Lower lobe of right lung (tissue), 2 donors: Measurements from ENCODE around the gene SGTA. TPM values are rescaled to one million over a fixed set of nuclear protein-coding genes. Genes with fewer than 3 reads are reported as not detected.

Source experiments
- ATAC-seq, 2 donors: fragments of 200-7000 bp; cut with Tn5 transposase; one replicate each; pipeline ENCODE4 v1.9.1; 2020 to 2022; ENCODE audit warnings: mild to moderate bottlenecking in 2 of 2, moderate library complexity in 2 of 2
- DNase-seq: peaks from one replicate; pipeline ENCODE4 v3.0.0-alpha.2; 2020
- H3K27ac ChIP-seq: fragments of 200-600 bp; one replicate; pipeline ENCODE4 v1.8.0; 2022
- H3K27me3 ChIP-seq: fragments of 200-600 bp; one replicate; pipeline ENCODE4 v1.8.0; 2022; ENCODE audit warnings: low read depth
- H3K36me3 ChIP-seq: fragments of 200-600 bp; one replicate; pipeline ENCODE4 v1.8.0; 2022; ENCODE audit warnings: mild to moderate bottlenecking
- H3K4me1 ChIP-seq: fragments of 200-600 bp; one replicate; pipeline ENCODE4 v1.8.0; 2022
- H3K4me3 ChIP-seq: fragments of 200-600 bp; one replicate; pipeline ENCODE4 v1.8.0; 2022; ENCODE audit warnings: mild to moderate bottlenecking
- H3K9me3 ChIP-seq: fragments of 200-600 bp; one replicate; pipeline ENCODE4 v1.8.0; 2022
- intact Hi-C: fragments of 100-400 bp; cut with DNase I; formaldehyde crosslinking; loops from one replicate; pipeline ENCODE4 v1.11.0; 2022
- total RNA-seq: library from RNA; stranded (reverse); fragmentation: NEBNext Ultra II Directional; extraction: Animal tissue kit (Norgen Biotek cat#: 25700); gene quantifications from one replicate; pipeline ENCODE4 v1.2.1, GENCODE V29; 2021
- TF ChIP-seq, protein P1 (sequence below): fragments of 200-600 bp; IDR thresholded peaks from one replicate; pipeline ENCODE4 v1.8.0; 2022; ENCODE audit warnings: antibody characterized with exemption, mild to moderate bottlenecking
- donor health status: DM: no; HTN: yes; CAD: no; lungs with severe emphysema.

Gene SGTA
- total RNA-seq, 1 donor from 2014 or later = 41.6 TPM

GRCh38 chr19:2726160-2726855 is 56.8 kb downstream of the SGTA start:
- TF ChIP-seq, protein P1, sequence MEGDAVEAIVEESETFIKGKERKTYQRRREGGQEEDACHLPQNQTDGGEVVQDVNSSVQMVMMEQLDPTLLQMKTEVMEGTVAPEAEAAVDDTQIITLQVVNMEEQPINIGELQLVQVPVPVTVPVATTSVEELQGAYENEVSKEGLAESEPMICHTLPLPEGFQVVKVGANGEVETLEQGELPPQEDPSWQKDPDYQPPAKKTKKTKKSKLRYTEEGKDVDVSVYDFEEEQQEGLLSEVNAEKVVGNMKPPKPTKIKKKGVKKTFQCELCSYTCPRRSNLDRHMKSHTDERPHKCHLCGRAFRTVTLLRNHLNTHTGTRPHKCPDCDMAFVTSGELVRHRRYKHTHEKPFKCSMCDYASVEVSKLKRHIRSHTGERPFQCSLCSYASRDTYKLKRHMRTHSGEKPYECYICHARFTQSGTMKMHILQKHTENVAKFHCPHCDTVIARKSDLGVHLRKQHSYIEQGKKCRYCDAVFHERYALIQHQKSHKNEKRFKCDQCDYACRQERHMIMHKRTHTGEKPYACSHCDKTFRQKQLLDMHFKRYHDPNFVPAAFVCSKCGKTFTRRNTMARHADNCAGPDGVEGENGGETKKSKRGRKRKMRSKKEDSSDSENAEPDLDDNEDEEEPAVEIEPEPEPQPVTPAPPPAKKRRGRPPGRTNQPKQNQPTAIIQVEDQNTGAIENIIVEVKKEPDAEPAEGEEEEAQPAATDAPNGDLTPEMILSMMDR = no peak
- DNase-seq = no peak
- H3K27ac ChIP-seq = no peak overlapping the region
- H3K36me3 ChIP-seq = no peaks in the 10 kb centered on the region
- H3K4me1 ChIP-seq = peaks cover 9% of the 10 kb centered on the region
- ATAC-seq = no peak
- intact Hi-C loops = no loop called here
- H3K9me3 ChIP-seq = no peaks in the 10 kb centered on the region
- H3K27me3 ChIP-seq = peaks cover 48% of the 10 kb centered on the region
- H3K4me3 ChIP-seq = no peak overlapping the region

- intact Hi-C loops = no loop called here
- no peak for ATAC-seq
- Histone ChIP-seq H3K27me3 (peaks cover 61% of the 10 kb centered on the region), H3K27ac (no peak overlapping the region), H3K36me3 (no peaks in the 10 kb centered on the region), H3K4me3 (no peak overlapping the region), H3K9me3 (no peaks in the 10 kb centered on the region), H3K4me1 (peaks cover 9% of the 10 kb centered on the region)
- no peak for DNase-seq
- TF ChIP-seq, protein P1 = no peak
Observed at GRCh38 chr19:2724148-2724557, 58.9 kb downstream of the SGTA start.

DNA sequence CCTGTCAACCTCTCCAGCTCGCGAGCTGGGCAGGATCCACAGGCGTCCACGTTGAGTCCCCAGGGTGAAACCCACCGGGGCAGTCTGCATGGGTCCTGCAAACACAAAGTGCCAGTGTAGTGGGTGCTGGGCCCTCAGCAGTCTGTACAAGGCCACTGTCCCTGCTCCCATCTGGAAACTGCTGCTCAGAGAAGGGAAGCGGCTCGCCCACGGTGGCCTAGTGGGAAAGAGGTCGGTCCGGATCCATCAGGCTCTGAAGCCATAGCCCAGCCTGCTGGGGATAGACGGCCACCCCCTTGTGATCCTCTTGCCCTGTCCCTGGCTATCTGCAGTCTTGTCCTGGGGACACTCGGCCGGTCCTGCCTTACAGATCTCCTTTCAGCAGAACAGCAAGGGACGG is 59.3 kb downstream of the SGTA start:
- Histone ChIP-seq H3K36me3 (no peaks in the 10 kb centered on the region), H3K4me1 (peaks cover 9% of the 10 kb centered on the region), H3K9me3 (no peaks in the 10 kb centered on the region), H3K27me3 (peaks cover 65% of the 10 kb centered on the region), H3K27ac (no peak overlapping the region), H3K4me3 (no peak overlapping the region)
- ATAC-seq = no peak
- TF ChIP-seq, protein P1 = no peak
- no peak for DNase-seq
- intact Hi-C loops = no loop called here

DNA sequence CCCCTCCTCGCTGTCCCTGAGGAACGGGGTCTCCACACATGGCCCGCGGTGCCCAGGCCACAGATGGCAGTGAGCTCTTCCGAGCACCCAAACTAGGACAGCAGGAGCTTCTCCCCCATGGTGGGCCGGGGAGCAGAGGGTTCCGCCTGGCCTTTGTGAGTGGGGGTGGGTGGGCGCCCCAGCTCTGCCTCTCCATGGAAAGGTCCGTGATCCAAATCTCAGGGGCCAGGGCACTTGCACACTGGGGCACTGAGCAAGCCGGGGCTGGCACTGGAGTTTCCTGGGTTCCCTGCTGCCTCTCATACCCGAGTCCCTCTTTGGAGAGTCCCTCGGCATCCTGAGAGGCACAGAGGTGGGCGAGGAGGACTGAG is 59.7 kb downstream of the SGTA start:
- TF ChIP-seq, protein P1 = no peak
- ATAC-seq (no peak), DNase-seq (no peak)
- no peaks in the 10 kb centered on the region for H3K9me3 ChIP-seq
- intact Hi-C loops = no loop called here
- H3K27ac ChIP-seq = no peak overlapping the region
- peaks cover 68% of the 10 kb centered on the region for H3K27me3 ChIP-seq
- H3K36me3 ChIP-seq = no peaks in the 10 kb centered on the region
- H3K4me1 ChIP-seq = peaks cover 9% of the 10 kb centered on the region
- no peak overlapping the region for H3K4me3 ChIP-seq

GRCh38 chr19:2722541-2723344 is 60.3 kb downstream of the SGTA start:
- Histone ChIP-seq H3K27me3 (peaks cover 68% of the 10 kb centered on the region), H3K4me3 (no peak overlapping the region), H3K36me3 (no peaks in the 10 kb centered on the region), H3K9me3 (no peaks in the 10 kb centered on the region), H3K4me1 (peaks cover 9% of the 10 kb centered on the region), H3K27ac (no peak overlapping the region)
- peak; percentile 83 to 85 for ATAC-seq
- TF ChIP-seq, protein P1 = no peak
- DNase-seq = peak; percentile 65
- intact Hi-C loops = no loop called here
